Stromal cell of bone marrow (primary cell): ENCODE data around the gene GYPA.
"Not testable (repeated sequence)": the region's sequence is repeated elsewhere in the genome, so short reads cannot be mapped to it uniquely, and the experiment has no call there.

ENCODE experiments used
- DNase-seq: peaks from one replicate; pipeline ENCODE4 v3.0.0-alpha.2; 2012; ENCODE audit warnings: low read depth

Gene GYPA

DNA sequence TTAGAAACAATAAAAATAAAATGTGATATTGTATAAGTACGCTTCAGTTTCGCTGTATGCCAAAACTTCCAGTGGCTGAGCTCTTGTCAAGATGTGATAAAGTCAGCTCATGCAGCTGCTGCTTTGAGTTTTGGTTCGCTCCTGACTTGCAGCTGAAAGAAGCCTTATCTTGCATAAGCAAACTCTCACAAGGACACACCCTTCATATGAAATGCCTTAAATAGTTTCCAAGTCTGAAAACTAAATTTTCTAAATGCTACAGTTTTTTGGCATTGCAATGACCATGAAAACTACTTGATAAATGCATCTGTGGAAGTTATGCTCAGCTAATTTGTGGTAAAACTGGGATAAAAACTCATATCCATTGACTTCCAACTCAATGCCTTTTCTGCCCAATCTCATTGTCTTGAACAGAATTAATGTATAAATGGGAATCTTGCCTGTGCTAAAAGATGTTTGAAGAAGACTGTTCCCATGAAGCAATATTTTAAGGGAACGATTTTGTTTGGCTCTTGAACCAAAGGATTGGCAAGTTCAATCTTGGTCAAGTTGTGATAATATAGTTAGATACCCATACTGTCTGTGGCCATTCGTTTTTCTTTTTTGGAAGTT, 11.7 kb downstream of the GYPA start:
- not testable (repeated sequence) for DNase-seq

DNA sequence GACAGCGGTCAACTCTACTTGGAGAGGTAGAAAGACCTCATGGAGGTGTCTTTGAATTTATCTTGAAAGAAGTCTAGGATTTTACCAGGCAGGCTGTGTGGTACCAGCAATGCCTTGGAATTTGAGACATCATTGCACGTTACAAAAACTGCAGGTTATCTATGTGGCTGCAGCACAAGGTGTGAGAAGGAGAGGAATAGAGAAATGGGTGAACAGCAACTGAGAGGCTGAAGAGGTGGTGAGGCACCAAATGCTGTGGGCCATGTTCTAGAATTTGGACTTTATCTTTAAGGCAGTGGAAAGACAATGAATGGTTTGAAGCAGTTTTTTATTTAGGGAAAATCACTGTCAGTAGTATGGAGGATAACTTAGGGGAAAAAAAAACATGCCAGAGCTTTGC, 15.4 kb downstream of the GYPA start:
- not testable (repeated sequence) for DNase-seq

DNA sequence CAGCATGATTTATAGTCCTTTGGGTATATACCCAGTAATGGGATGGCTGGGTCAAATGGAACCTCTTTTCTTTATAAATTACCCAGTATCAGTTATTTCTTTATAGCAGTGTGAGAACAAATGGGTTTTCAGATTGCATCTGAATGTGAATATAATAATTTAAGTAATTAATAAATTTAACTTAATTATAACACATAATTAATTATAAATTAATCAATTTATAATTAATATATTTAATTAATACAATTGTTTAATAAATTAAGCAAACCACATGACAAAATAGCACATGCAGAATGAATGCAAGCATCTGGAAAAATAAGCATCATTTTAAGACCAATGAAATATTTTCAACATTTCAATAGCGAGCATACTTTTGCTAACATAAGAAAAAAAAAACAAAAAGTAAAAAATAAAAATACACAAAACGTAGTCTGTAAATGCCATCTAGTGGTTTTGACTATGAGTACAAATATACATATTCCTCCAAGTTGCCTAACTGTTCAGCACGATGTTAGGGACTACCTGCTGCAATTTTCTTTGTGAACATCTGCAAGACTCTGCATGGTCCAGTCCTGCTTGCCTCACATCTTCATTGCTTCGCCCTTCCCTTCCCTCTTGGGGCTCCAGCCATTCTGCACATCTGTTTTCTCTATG, 16.4 kb downstream of the GYPA start:
- not testable (repeated sequence) for DNase-seq

DNA sequence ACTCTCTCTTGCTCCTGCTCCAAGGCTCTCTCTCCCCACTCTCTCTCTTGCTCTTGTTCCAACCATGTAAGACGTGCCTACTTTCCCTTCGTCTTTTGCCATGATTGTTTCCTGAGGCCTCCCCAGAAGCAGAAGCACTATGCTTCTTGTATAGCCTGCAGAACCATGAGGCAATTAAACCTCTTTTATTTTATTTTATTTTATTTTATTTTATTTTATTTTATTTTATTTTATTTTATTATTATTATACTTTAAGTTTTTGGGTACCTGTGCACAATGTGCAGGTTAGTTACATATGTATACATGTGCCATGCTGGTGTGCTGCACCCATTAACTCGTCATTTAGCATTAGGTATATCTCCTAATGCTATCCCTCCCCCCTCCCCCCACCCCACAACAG, 17.2 kb downstream of the GYPA start:
- not testable (repeated sequence) for DNase-seq

DNA sequence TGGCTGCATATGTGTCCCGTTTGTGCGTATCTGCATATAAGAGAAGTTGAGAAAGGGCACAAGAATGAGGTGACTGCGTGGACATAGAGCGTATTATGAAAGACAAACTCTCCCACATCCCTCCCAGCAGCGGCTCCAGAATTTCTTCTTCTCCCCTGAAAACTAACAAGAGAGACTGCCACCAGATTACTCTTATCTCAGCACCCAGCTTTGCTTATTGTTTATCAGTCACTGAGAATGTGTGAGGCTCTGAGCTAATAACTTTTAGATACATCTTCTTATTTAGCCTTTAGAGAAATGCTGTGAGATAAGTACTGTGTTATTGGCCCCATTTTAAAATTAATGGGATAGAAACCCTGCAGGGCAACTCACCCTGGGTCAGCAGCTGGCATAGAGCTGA, 20.8 kb downstream of the GYPA start:
- DNase-seq = not testable (repeated sequence)

DNA sequence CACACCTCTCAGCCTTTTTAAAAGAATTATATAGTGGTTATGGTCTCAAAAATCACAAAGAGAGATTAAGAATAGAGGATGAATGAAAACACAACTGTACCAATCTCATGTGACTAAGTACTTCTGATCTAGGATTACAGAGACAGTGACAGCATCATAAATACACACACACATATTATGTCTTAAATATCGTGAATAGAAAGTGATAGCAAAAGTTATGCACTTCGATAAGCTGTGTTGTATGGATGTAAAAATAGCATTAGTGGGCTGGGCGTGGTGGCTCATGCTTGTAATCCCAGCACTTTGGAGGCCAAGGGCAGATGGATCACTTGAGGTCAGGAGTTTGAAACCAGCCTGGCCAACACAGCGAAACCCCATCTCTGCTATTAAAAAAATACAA, 25.0 kb downstream of the GYPA start:
- DNase-seq = no peak

DNA sequence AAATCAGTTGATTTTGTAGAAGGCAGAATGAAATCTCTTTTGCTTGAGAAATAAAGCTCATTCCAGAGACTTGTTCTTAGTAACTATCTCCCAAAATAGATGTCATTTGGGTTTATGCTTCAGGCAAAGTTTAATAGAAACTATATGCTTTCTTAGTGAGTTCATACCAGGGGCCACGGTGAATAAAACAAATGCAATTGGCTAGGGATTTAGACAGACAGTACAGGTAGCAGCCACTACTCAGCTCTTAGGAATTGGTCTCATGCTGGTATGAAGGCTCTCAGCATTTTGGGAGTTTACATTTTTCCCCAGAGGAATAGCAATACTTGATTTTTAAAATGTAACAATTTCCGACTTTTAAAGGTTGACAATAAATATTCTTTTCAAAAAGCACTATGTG, 27.0 kb downstream of the GYPA start:
- DNase-seq = no peak

DNA sequence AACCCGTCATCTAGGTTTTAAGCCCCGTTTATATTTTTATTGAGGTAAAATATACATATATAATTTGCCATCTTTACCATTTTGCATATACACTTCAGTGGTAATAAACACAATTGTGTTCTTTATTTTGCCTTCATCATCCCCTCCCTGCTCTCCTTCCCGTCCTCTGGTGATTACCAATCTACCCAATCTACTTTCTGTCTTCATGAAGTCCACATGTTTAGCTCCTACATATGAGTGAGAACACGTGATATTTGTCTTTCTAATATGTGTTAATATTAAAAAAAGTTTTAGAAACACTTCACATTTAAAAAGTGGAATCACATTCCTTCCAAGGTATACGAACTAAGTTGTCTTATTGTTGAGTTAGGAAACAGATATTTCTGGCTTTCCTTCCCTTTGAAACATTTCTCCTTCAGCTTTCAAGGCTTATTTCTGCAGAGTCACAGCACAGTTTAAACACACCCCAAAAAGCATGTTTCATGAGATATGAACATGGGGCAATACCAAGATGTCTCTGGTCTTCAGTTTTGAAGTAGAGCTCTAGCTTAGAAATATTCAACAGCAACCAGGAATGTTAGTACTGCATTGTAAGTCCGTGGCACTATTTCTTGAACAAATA, 35.9 kb downstream of the GYPA start:
- DNase-seq = no peak

DNA sequence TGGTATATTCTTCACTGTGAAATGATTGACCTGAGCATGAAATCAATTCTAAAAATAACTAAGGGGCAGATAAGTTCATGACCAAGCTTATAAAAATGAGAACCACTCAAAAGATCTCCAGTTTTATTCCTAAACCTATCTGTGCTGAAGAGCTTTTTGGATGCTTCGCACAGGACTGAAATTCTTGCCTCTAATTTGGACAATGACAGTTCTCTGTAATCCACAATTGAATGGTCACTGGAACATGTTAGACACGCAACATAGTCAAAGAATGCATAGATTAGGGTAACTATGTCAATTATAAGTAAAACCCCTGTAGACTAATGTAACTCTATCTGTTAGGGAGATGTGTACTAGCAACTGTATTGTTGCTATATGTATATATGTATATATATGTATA, 42.7 kb downstream of the GYPA start:
- DNase-seq = not testable (repeated sequence)

DNA sequence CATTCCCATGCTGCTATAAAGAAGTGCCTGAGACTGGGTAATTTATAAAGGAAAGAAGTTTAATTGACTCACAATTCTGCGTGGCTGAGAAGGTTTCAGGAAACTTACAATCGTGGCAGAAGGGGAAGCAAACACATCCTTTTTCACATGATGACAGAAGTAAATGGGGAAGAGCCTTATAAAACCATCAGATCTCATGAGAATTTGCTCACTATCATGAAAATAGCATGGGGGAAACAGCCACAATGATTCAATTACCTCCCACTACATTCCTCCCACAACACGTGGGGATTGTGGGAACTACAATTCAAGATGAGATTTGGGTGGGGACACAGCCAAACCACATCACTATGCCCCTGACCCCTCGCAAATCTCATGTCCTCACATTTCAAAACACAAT, 46.5 kb downstream of the GYPA start:
- not testable (repeated sequence) for DNase-seq

DNA sequence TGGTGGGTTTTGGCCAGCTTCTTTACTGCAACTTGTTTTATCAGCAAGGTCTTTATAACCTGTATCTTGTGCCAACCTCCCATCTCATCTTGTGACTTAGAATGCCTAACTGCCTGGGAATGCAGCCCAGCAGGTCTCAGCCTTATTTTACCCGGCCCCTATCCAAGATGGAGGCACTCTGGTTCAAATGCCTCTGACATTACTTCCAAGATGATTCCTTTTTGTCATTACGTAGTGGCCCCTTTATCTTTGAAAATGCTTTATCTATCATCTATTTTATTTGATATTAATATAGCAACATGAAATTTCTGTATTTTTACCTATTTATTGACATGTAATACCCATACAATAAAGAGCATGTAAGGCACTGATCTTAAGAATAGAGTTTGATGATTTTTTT, 49.3 kb downstream of the GYPA start:
- DNase-seq = not testable (repeated sequence)

DNA sequence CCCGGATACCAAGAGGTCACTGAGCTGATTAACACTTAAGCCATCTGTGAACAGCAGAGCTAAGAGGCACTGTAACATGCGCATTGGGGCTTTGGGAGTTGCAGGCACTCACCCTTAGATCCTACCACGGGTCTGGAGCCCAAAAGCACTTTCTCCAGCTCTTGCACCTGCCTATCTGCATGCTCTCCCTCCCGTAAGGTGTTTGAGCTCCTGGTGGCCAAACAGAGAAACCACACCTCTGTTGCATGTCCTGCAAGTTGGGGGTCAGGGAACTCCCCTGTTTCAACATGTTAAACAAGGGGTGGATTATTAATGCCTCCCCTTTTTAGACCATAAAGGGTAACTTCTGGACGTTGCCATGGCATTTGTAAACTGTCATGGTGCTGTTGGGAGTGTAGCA, 49.8 kb downstream of the GYPA start:
- no peak for DNase-seq

DNA sequence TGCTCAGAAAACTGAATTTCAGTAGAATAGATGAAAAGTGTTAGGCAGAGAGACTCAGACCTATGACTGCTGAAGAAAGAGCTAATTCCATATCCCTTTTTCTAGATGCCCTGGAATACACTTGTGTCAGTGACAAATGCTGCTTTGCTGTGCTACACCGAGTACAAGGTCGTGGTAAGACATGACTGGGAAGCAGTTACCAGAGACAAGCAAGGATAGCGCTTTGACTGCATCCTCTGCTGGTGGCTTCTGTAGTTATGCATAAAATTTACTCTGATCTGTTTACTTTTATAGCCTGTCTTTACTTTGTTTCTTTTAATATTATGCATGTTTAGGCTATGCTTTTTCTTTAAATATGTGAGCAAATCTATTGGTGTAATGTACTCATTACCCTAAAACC, 58.5 kb downstream of the GYPA start:
- DNase-seq = not testable (repeated sequence)

DNA sequence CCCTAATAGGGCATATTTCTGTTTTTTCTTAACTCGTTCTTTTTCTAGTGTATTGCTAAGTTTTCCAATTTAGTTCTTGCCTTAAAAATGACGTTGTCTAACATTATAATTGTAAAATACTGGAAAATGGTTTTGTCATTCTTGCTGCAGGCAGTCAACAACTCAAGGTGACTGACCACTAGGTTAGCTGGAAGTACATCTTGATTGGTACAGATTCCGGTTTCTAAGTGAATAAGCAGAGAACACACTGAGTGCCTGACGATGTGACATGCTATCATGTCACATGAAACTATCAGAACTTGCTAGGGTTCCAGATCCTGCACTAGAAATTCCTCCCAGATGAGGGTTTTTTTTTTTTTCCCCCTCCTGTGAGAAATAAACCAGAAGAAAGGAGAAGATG, 60.4 kb downstream of the GYPA start:
- DNase-seq = not testable (repeated sequence)

DNA sequence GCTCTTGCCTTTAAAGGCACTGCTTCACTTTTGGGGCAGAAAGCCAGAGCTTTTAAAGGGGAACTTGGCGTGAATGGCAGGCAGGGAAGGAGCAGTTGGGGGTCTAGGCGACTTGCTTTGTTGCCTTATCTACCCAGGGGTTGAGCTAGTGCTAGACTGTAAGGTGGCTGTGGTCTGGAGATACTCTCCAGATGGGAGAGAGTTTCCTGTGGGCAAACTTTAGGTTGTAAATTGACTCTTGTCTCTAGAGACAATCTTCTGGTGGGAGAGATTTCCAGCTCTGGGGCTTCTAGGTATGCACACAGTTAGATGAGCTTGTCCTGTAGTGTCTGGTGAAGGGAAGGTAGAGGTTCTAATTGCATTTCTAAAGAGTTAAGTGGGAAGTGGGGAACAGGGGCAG, 61.8 kb downstream of the GYPA start:
- not testable (repeated sequence) for DNase-seq

DNA sequence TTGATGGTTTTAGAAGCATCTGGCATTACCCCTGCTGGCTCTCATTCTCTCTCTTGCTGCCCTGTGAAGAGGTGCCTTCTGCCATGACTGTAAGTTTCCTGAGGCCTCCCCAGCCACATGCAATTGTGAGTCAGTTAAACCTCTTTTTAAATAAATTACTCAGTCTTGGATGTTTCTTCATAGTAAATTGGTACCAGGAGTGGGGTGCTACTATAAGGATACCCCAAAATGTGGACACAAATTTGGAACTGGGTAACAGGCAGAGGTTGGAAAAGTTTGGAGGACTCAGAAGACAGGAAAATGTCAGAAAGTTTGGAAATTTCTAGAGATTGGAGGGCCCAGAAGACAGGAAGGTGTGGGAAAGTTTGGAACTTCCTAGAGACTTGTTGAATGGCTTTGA, 79.0 kb downstream of the GYPA start:
- not testable (repeated sequence) for DNase-seq

DNA sequence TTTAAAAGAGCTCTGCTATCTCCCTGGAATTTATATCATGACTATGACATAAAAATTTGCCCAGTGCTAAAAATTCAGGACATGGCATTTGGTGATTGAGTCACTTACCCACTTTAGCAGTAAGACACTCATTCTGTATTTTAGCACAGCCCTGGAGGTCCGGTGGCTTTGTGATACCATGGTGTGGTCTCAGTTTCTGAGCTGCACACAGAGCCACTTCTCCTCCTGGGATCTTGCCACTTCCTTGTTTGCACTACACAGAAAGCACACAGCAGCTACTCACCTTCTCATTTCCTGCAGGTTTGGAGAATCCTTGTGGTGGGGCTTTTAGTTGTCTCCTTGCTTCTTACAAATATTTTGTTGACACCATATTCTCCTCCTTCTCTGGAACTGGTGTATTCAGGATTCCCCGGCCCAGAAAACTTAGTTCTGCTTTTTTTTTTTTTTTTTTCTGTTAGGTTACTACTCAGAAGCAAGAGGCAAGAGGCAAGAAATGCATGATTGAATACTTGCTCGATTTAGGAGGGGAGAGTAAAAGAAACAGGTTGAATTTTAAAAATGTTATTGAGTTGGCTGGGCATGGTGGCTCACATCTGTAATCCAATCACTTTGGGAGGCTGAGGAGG, 80.2 kb downstream of the GYPA start:
- not testable (repeated sequence) for DNase-seq
